HepG2 (cell line): ENCODE measurements around the gene BCKDHA. TPM values are rescaled to one million over a fixed set of nuclear protein-coding genes. Genes with fewer than 3 reads are reported as not detected.

Source experiments
- ATAC-seq: fragments of 200-7000 bp; cut with Tn5 transposase; 3 replicates; pipeline ENCODE4 v1.9.1; 2020; ENCODE audit warnings: mild to moderate bottlenecking, moderate library complexity
- BruUV-seq: library from RNA; stranded (reverse); fragments of 400-500 nt; replicated peaks from 2 replicates; lab custom pipeline; 2021; lab: Mats Ljungman, UMichigan
- CTCF ChIA-PET: fragments of 300-600 bp; formaldehyde crosslinking; extraction: SDS; loops from one replicate; lab custom pipeline; 2021; ENCODE audit warnings: low total read pairs, inconsistent platforms, low intra/inter-chr PET ratio; lab: Yijun Ruan, JAX
- POLR2A ChIA-PET: fragments of 350-600 bp; sonication (Branson Sonifier 250); formaldehyde crosslinking; loops from one replicate; lab custom pipeline; 2020; ENCODE audit warnings: antibody characterized with exemption, inconsistent platforms; lab: Yijun Ruan, JAX
- DNase-seq: peaks from one replicate; pipeline ENCODE4 v3.0.0-alpha.2; 2015; ENCODE audit warnings: low spot score
- FAIRE-seq: peaks from 3 replicates; lab custom pipeline; 2011; peaks lifted over from hg19 to GRCh38; lab: Jason Lieb, UNC
- H2AFZ ChIP-seq: one replicate; pipeline ENCODE4 v1.6.1; 2011; ENCODE audit warnings: low read length, inconsistent platforms
- H3K27ac ChIP-seq: fragments of 300-600 bp; 3 replicates; pipeline ENCODE4 v1.8.0; 2011; ENCODE audit warnings: mixed run types, mild to moderate bottlenecking, mixed read lengths, low read length, inconsistent platforms; ENCODE audit not compliant: insufficient read depth; ENCODE audit errors: extremely low read length
- H3K27me3 ChIP-seq, 2 experiments: fragments of 200-600 bp in 1 of 2; 2 replicates in 1 of 2; 3 replicates in 1 of 2; pipeline versions ENCODE4 v1.6.0 to v1.8.0; 2011; ENCODE audit warnings: low read length in 2 of 2, mild to moderate bottlenecking in 2 of 2, moderate library complexity in 2 of 2, inconsistent platforms in 1 of 2; ENCODE audit not compliant: insufficient read depth in 2 of 2, control insufficient read depth in 1 of 2
- H3K36me3 ChIP-seq, 2 experiments: fragments of 200-600 bp in 1 of 2; replicated peaks in 1 of 2; 2 replicates in 1 of 2; 3 replicates in 1 of 2; pipeline versions ENCODE4 v1.5.1 to v1.8.0; 2011; ENCODE audit warnings: low read length in 2 of 2, inconsistent platforms in 1 of 2; ENCODE audit not compliant: insufficient read depth in 2 of 2, control insufficient read depth in 1 of 2
- H3K4me1 ChIP-seq: 2 replicates; pipeline ENCODE4 v1.5.1; 2012; ENCODE audit warnings: low read length, inconsistent platforms; ENCODE audit not compliant: insufficient read depth
- H3K4me2 ChIP-seq: 2 replicates; pipeline ENCODE4 v1.6.0; 2011; ENCODE audit warnings: low read depth, low read length, inconsistent platforms
- H3K4me3 ChIP-seq, 3 experiments: fragments of 200-600 bp in 1 of 3; sonication (generic), shearing (Covaris generic) in 1 of 3; replicated peaks in 1 of 3; 2 replicates each; pipeline ENCODE4 v1.5.1; 2011 to 2016; ENCODE audit warnings: low read length in 3 of 3, inconsistent platforms in 2 of 3, low read depth in 2 of 3, mild to moderate bottlenecking in 2 of 3, control low read depth in 1 of 3, mixed read lengths in 1 of 3; ENCODE audit not compliant: insufficient read depth in 1 of 3
- H3K79me2 ChIP-seq: one replicate; pipeline ENCODE4 v1.6.1; 2011; ENCODE audit warnings: low read length, inconsistent platforms; ENCODE audit not compliant: insufficient read depth
- H3K9ac ChIP-seq: 2 replicates; pipeline ENCODE4 v1.6.0; 2011; ENCODE audit warnings: mild to moderate bottlenecking, low read depth, low read length, inconsistent platforms; ENCODE audit not compliant: insufficient read depth
- H3K9me3 ChIP-seq: 2 replicates; pipeline ENCODE4 v1.5.1; 2012; ENCODE audit warnings: mild to moderate bottlenecking, low read length
- H4K20me1 ChIP-seq: 2 replicates; pipeline ENCODE4 v1.6.0; 2011; ENCODE audit warnings: inconsistent platforms, mild to moderate bottlenecking, low read length, moderate library complexity; ENCODE audit not compliant: insufficient read depth
- ATF7 ChIP-seq, 2 experiments: fragments of 450-650 bp in 1 of 2; sonication (generic) in 1 of 2; formaldehyde crosslinking in 1 of 2; IDR thresholded peaks; 2 replicates each; pipeline versions ENCODE4 v1.4.0 to v1.6.1; 2016 to 2020; ENCODE audit warnings: antibody characterized with exemption in 1 of 2, mild to moderate bottlenecking in 1 of 2, missing genetic modification reagents in 1 of 2
- BORCS8-MEF2B ChIP-seq: sonication (generic); formaldehyde crosslinking; IDR thresholded peaks from 2 replicates; pipeline ENCODE4 v1.8.0; 2022; ENCODE audit warnings: mild to moderate bottlenecking, missing genetic modification reagents
- MXD4 ChIP-seq: IDR thresholded peaks from 2 replicates; pipeline ENCODE4 v1.6.1; 2016; ENCODE audit warnings: mild to moderate bottlenecking, missing biosample characterization, missing genetic modification reagents
- NFRKB ChIP-seq: fragments of 450-650 bp; IDR thresholded peaks from 2 replicates; pipeline ENCODE4 v1.6.1; 2017
- ZBED4 ChIP-seq: sonication (generic); formaldehyde crosslinking; IDR thresholded peaks from 2 replicates; pipeline ENCODE4 v1.4.0; 2020; ENCODE audit warnings: missing genetic modification reagents, borderline replicate concordance
- ZNF326 ChIP-seq: sonication (generic); formaldehyde crosslinking; IDR thresholded peaks from 2 replicates; pipeline ENCODE4 v1.4.0; 2020; ENCODE audit warnings: missing genetic modification reagents, borderline replicate concordance
- ZNF598 ChIP-seq: sonication (generic); formaldehyde crosslinking; IDR thresholded peaks from 2 replicates; pipeline ENCODE4 v1.5.1; 2020; ENCODE audit warnings: mild to moderate bottlenecking, missing genetic modification reagents, borderline replicate concordance
- whole genome bisulfite sequencing: methylation state at CpG from one replicate; pipeline ENCODE4 v1.1.6; 2017; ENCODE audit warnings: low lambda C conversion rate; 5-methylcytosine and 5-hydroxymethylcytosine counted together
- in situ Hi-C: cut with HindIII; loops from 2 replicates; pipeline ENCODE4 v1.10.0; 2017; ENCODE audit warnings: low pct_unique_long_range_greater_than_20kb; ENCODE audit not compliant: extremely low pct_ligation_motif_present
- intact Hi-C: fragments of 100-400 bp; cut with micrococcal nuclease; formaldehyde crosslinking; loops from one replicate; pipeline ENCODE4 v1.10.0; 2022; ENCODE audit not compliant: unreplicated experiment
- polyA plus RNA-seq, 8 experiments: library from polyadenylated mRNA; depleted of rRNA in 3 of 8; stranded (reverse) in 7 of 8; unstranded in 1 of 8; fragments of >200 nt; fragmentation: Illumina TruSeq in 4 of 8; extraction: Trizol in 4 of 8; gene quantifications; 2 replicates each; pipeline versions ENCODE4 v1.2.1 to v1.2.3, GENCODE V29; 2011 to 2016; ENCODE audit warnings: low read depth in 4 of 8, missing spikeins in 1 of 8, mixed read lengths in 1 of 8; ENCODE audit not compliant: insufficient read depth in 1 of 8
- total RNA-seq, 5 experiments: library from RNA; depleted of rRNA; stranded (reverse); fragments of >200 nt; fragmentation: Illumina TruSeq; extraction: Trizol; gene quantifications; 2 replicates each; pipeline ENCODE4 v1.2.3, GENCODE V29; 2016; ENCODE audit warnings: low read depth in 1 of 5

The BCKDHA gene
- total and polyA plus RNA-seq, 2 of the 13 experiments (the other 11 are each of a cell fraction or from before 2014, with no cell fraction given): 11.8 to 31.5 TPM

GRCh38 chr19:41437944-41438574 lies 40.4 kb downstream of the BCKDHA start (continued):
- no peak for TF ChIP-seq ZNF326 (CRISPR knock-in tag)

- TSS peak; percentile 94 for BruUV-seq
- H3K4me3 ChIP-seq: peak within 1 kb of the TSS; percentile 71 to 94 (median 77)
- H2AFZ ChIP-seq: no peak within 1 kb of the TSS
- peak; percentile 94 for ATAC-seq
- peaks cover 45% of the 10 kb centered on the region for H3K4me1 ChIP-seq
- intact Hi-C loops: no loop called here
- whole genome bisulfite sequencing: 1% methylated on average over 30 of the region's 40 CpGs
- ChIA-PET CTCF (no interaction called here), POLR2A (interaction anchor here (0.6 to 4.7 kb wide), 27 partner anchors 9 to 974 kb away, joined by 3 to 55 read pairs (median 4); partner anchors contain the start of genes B3GNT8, B9D2, BLVRB and HNRNPUL1)
- in situ Hi-C loops: loop anchor here (5.0 kb wide), 1 partner anchor 123 kb away; no protein-coding TSS in a partner anchor
- peak; percentile 94 for FAIRE-seq
- peak within 1 kb of the TSS; percentile 91 for H3K9ac ChIP-seq
- no peaks in the 10 kb centered on the region for H3K27me3 ChIP-seq
- peak within 1 kb of the TSS; percentile 95 for H3K27ac ChIP-seq
- peak; percentile 98 for DNase-seq
- H4K20me1 ChIP-seq: no peaks in the 10 kb centered on the region
- peak within 1 kb of the TSS; percentile 67 for H3K4me2 ChIP-seq
- peaks cover 3% of the 10 kb centered on the region for H3K79me2 ChIP-seq
- H3K9me3 ChIP-seq: no peaks in the 10 kb centered on the region
- H3K36me3 ChIP-seq: peaks cover 2 to 6% of the 10 kb centered on the region in 2 experiments; a peak in 2 of 5 replicates
- TF ChIP-seq MXD4 (CRISPR knock-in tag) (peak; percentile 76; the same call in 1 of the 2 replicates), NFRKB (peak; percentile 60; the same call in 1 of the 2 replicates), ATF7 (IDR thresholded peaks at IDR 0.05) (no peak), ATF7 (CRISPR knock-in tag; IDR thresholded peaks at IDR 0.05) (peak; percentile 51; the same call in 1 of the 2 replicates), BORCS8-MEF2B (peak; percentile 50; the same call in 1 of the 2 replicates), ZNF598 (CRISPR knock-in tag) (peak; percentile 91; the same call in 1 of the 2 replicates), ZBED4 (CRISPR knock-in tag) (no peak)
Observed at GRCh38 chr19:41439441-41440222, 42.0 kb downstream of the BCKDHA start, which contains the start of gene DMAC2. Gene DMAC2 (minus strand): TSS chr19:41439912. CDS start chr19:41439899, 13 bp downstream.
